K562 (cell line): ENCODE data around the gene PGAP2. TPM values are rescaled to one million over a fixed set of nuclear protein-coding genes. Genes with fewer than 3 reads are reported as not detected.
A peak's percentile ranks its signal among the peaks of the same experiment; 100 is the strongest.

Experiments
- CREM ChIP-seq: IDR thresholded peaks from 2 replicates; pipeline ENCODE4 v1.6.1; 2014; ENCODE audit warnings: antibody characterized with exemption, low read depth
- CTBP1 ChIP-seq: fragments of 450-650 bp; IDR thresholded peaks from 2 replicates; pipeline ENCODE4 v1.6.1; 2016; ENCODE audit warnings: borderline replicate concordance
- CXXC5 ChIP-seq: fragments of 250-450 bp; sonication (Bioruptor Pico); IDR thresholded peaks from 2 replicates; pipeline ENCODE4 v1.8.0; 2022; ENCODE audit warnings: inconsistent platforms, mild to moderate bottlenecking, moderate library complexity
- DMBX1 ChIP-seq: fragments of 250-450 bp; sonication (Bioruptor Pico); IDR thresholded peaks from 2 replicates; pipeline ENCODE4 v1.8.0; 2022; ENCODE audit warnings: inconsistent platforms, mild to moderate bottlenecking, moderate library complexity, borderline replicate concordance
- EGR1 ChIP-seq: fragments of 450-650 bp; conservative IDR thresholded peaks from 2 replicates; pipeline ENCODE4 v1.6.1; 2017; ENCODE audit warnings: mild to moderate bottlenecking
- FOXA3 ChIP-seq, 2 experiments: fragments of 450-650 bp in 1 of 2; sonication (generic) in 1 of 2; formaldehyde crosslinking; IDR thresholded peaks in 1 of 2; conservative IDR thresholded peaks in 1 of 2; 2 replicates each; pipeline versions ENCODE4 v1.4.0 to v1.8.0; 2020 to 2022; ENCODE audit warnings: mild to moderate bottlenecking in 2 of 2, missing genetic modification reagents in 1 of 2
- GABPA ChIP-seq: fragments of 200-800 bp; sonication (Bioruptor generic); conservative IDR thresholded peaks from 2 replicates; pipeline ENCODE4 v1.6.1; 2016; ENCODE audit warnings: low read depth, missing genetic modification characterization, missing compliant biosample characterization
- HMGN3 ChIP-seq: IDR thresholded peaks from 2 replicates; pipeline ENCODE4 v1.6.1; 2011; ENCODE audit warnings: borderline replicate concordance, low read depth, mild to moderate bottlenecking, mixed read lengths, low read length; ENCODE audit not compliant: insufficient read length; ENCODE audit errors: extremely low read depth
- ID3 ChIP-seq, 2 experiments: fragments of 250-450 bp in 1 of 2; fragments of 450-650 bp in 1 of 2; sonication (Bioruptor Pico) in 1 of 2; IDR thresholded peaks; 2 replicates each; pipeline versions ENCODE4 v1.6.1 to v1.8.0; 2016 to 2021; ENCODE audit warnings: mild to moderate bottlenecking in 2 of 2, moderate library complexity in 2 of 2, missing compliant biosample characterization in 1 of 2, missing genetic modification characterization in 1 of 2
- MECOM ChIP-seq: fragments of 250-450 bp; sonication (Bioruptor Pico); IDR thresholded peaks from 2 replicates; pipeline ENCODE4 v1.8.0; 2022; ENCODE audit warnings: inconsistent platforms
- MEIS2 ChIP-seq: fragments of 450-650 bp; IDR thresholded peaks from 2 replicates; pipeline ENCODE4 v1.6.1; 2014; ENCODE audit warnings: mild to moderate bottlenecking; ENCODE audit not compliant: partially characterized antibody
- MNT ChIP-seq, 2 experiments: fragments of 450-650 bp; conservative IDR thresholded peaks; 2 replicates each; pipeline ENCODE4 v1.6.1; 2017; ENCODE audit warnings: mild to moderate bottlenecking in 2 of 2, moderate library complexity in 2 of 2
- NFE2 ChIP-seq: IDR thresholded peaks from 2 replicates; pipeline ENCODE4 v1.6.1; 2014; ENCODE audit warnings: antibody characterized with exemption, low read depth
- POLR2A ChIP-seq: fragments of 450-650 bp; conservative IDR thresholded peaks from 2 replicates; pipeline ENCODE4 v1.6.1; 2016
- POLR2G ChIP-seq: fragments of 200-400 bp; formaldehyde crosslinking; IDR thresholded peaks from 2 replicates; pipeline ENCODE4 v1.6.1; 2017; ENCODE audit warnings: low read depth, mild to moderate bottlenecking, antibody characterized with exemption, low read length, moderate library complexity
- PTBP1 ChIP-seq: fragments of 200-400 bp; formaldehyde crosslinking; IDR thresholded peaks from 2 replicates; pipeline ENCODE4 v1.6.1; 2017; ENCODE audit warnings: low read depth, low read length
- RFX7 ChIP-seq: fragments of 250-450 bp; sonication (Bioruptor Pico); IDR thresholded peaks from 2 replicates; pipeline ENCODE4 v1.5.1; 2021; ENCODE audit warnings: mild to moderate bottlenecking
- SAFB ChIP-seq: fragments of 200-400 bp; formaldehyde crosslinking; IDR thresholded peaks from 2 replicates; pipeline ENCODE4 v1.6.1; 2017; ENCODE audit warnings: low read depth, low read length, borderline replicate concordance
- SMAD1 ChIP-seq: fragments of 150-350 bp; IDR thresholded peaks from 2 replicates; pipeline ENCODE4 v1.6.1; 2014; ENCODE audit warnings: low read length, low read depth; ENCODE audit not compliant: partially characterized antibody
- SPI1 ChIP-seq: IDR thresholded peaks from 2 replicates; pipeline ENCODE4 v1.6.1; 2011; ENCODE audit warnings: low read depth, low read length, control low read depth, borderline replicate concordance
- STAT5B ChIP-seq: fragments of 250-450 bp; sonication (Bioruptor Pico); IDR thresholded peaks from 2 replicates; pipeline ENCODE4 v1.8.0; 2021; ENCODE audit warnings: mild to moderate bottlenecking, inconsistent platforms
- TSC22D4 ChIP-seq: fragments of 450-650 bp; IDR thresholded peaks from 2 replicates; pipeline ENCODE4 v1.6.1; 2016; ENCODE audit warnings: missing genetic modification characterization, missing biosample characterization, control low read depth
- XRCC4 ChIP-seq: IDR thresholded peaks from one replicate; pipeline ENCODE4 v1.6.1; 2011; ENCODE audit not compliant: insufficient read depth, insufficient read length; ENCODE audit errors: extremely low read depth
- ZC3H4 ChIP-seq: sonication (generic); formaldehyde crosslinking; IDR thresholded peaks from 2 replicates; pipeline ENCODE4 v1.9.0; 2021; ENCODE audit warnings: missing genetic modification reagents, borderline replicate concordance
- ZNF707 ChIP-seq: fragments of 250-450 bp; sonication (Bioruptor Pico); conservative IDR thresholded peaks from 2 replicates; pipeline ENCODE4 v1.8.0; 2022; ENCODE audit warnings: inconsistent platforms, mild to moderate bottlenecking, moderate library complexity
- ZNF785 ChIP-seq: fragments of 250-450 bp; sonication (Bioruptor Pico); IDR thresholded peaks from 2 replicates; pipeline ENCODE4 v1.4.0; 2020; ENCODE audit warnings: mild to moderate bottlenecking
- polyA plus RNA-seq, 8 experiments: library from polyadenylated mRNA; depleted of rRNA in 4 of 8; stranded (reverse) in 5 of 8; unstranded in 3 of 8; fragments of >200 nt; fragmentation: Nextera tagmentation in 2 of 8; fragmentation: Illumina TruSeq in 1 of 8; extraction: Ambion mirVana in 2 of 8; extraction: Trizol in 1 of 8; gene quantifications; 2 replicates each; pipeline versions ENCODE4 v1.2.1 to v1.2.3, GENCODE V29; 2011 to 2014; ENCODE audit warnings: inconsistent platforms in 1 of 8, missing spikeins in 1 of 8
- total RNA-seq, 7 experiments: library from RNA; depleted of rRNA in 6 of 7; stranded (reverse); fragments of >200 nt in 6 of 7; fragmentation: Illumina TruSeq in 2 of 7; extraction: Trizol in 2 of 7; gene quantifications; 2 replicates each; pipeline versions ENCODE4 v1.2.1 to v1.2.3, GENCODE V29; 2011 to 2021; ENCODE audit warnings: low replicate concordance in 1 of 7

Gene PGAP2
- total and polyA plus RNA-seq, 9 of the 15 experiments (the other 6 are each of a cell fraction or from before 2014, with no cell fraction given), result 17.9 to 47.2 (median 33.7) TPM

- no peak for TF ChIP-seq XRCC4
- TF ChIP-seq GABPA (tag), result peak; percentile 83
- peak in 1 of 2 experiments; percentile 60; a peak in 2 of 4 replicates for TF ChIP-seq FOXA3 (CRISPR knock-in tag; conservative IDR thresholded peaks at IDR 0.05 in 1 of 2, IDR thresholded peaks at IDR 0.05 in 1 of 2)
- TF ChIP-seq MEIS2, result peak; percentile 83
- TF ChIP-seq MNT (conservative IDR thresholded peaks at IDR 0.05), result peak in 1 of 2 experiments; percentile 57; a peak in 2 of 4 replicates
- no peak for TF ChIP-seq SAFB
- TF ChIP-seq MECOM, result peak; percentile 43; the same call in 1 of the 2 replicates
- TF ChIP-seq DMBX1 (CRISPR knock-in tag), result peak; percentile 71; the same call in 1 of the 2 replicates
- no peak for TF ChIP-seq ID3 (CRISPR knock-in tag; IDR thresholded peaks at IDR 0.05)
- peak; percentile 80; the same call in 1 of the 2 replicates for TF ChIP-seq ID3 (tag; IDR thresholded peaks at IDR 0.05)
- no peak for TF ChIP-seq HMGN3
- no peak for TF ChIP-seq ZNF785 (CRISPR knock-in tag)
- TF ChIP-seq CTBP1, result peak; percentile 88
- no peak for TF ChIP-seq SMAD1
- peak; percentile 65 for TF ChIP-seq CXXC5
- TF ChIP-seq EGR1, result peak; percentile 52
- TF ChIP-seq SPI1, result peak; percentile 46; the same call in 1 of the 2 replicates
- no peak for TF ChIP-seq PTBP1
- TF ChIP-seq POLR2G, result no peak
- no peak for TF ChIP-seq ZC3H4
- no peak for TF ChIP-seq TSC22D4
- peak; percentile 36 for TF ChIP-seq CREM
- TF ChIP-seq NFE2, result peak; percentile 34; the same call in 1 of the 2 replicates
- no peak for TF ChIP-seq STAT5B (CRISPR knock-in tag)
- TF ChIP-seq ZNF707 (CRISPR knock-in tag), result no peak
- TF ChIP-seq RFX7 (CRISPR knock-in tag), result no peak
- no peak for TF ChIP-seq POLR2A
Observed at GRCh38 chr11:3831378-3832239, 23.2 kb downstream of the PGAP2 start (continued).
